MCF 10A (cell line): ENCODE measurements around the gene NFYC. TPM values are rescaled to one million over a fixed set of nuclear protein-coding genes. Genes with fewer than 3 reads are reported as not detected.

Source experiments
- BruUV-seq: library from RNA; stranded (reverse); fragments of 400-500 nt; replicated peaks from 2 replicates; lab custom pipeline; 2021; lab: Mats Ljungman, UMichigan
- CTCF ChIA-PET: fragments of 300-600 bp; sonication (Branson Sonifier 250); formaldehyde crosslinking; extraction: SDS; loops from one replicate; lab custom pipeline; 2021; ENCODE audit warnings: antibody characterized with exemption, inconsistent platforms; lab: Yijun Ruan, JAX
- POLR2A ChIA-PET: fragments of 300-600, 350-650 bp; sonication (Branson Sonifier 250); formaldehyde crosslinking; extraction: SDS; loops from one replicate; lab custom pipeline; 2020; ENCODE audit warnings: antibody characterized with exemption, inconsistent platforms; lab: Yijun Ruan, JAX
- DNase-seq: peaks from one replicate; pipeline ENCODE4 v3.0.0-alpha.2; 2018; ENCODE audit not compliant: unreplicated experiment
- H3K27ac Mint-ChIP-seq: one replicate; pipeline ENCODE4 v1.8.0; 2022; ENCODE audit warnings: mild to moderate bottlenecking, low read depth, mixed read lengths; ENCODE audit not compliant: unreplicated experiment
- H3K27me3 Mint-ChIP-seq: one replicate; pipeline ENCODE4 v1.8.0; 2022; ENCODE audit warnings: mixed read lengths; ENCODE audit not compliant: insufficient read depth, unreplicated experiment
- H3K36me3 Mint-ChIP-seq: one replicate; pipeline ENCODE4 v1.8.0; 2022; ENCODE audit warnings: mild to moderate bottlenecking, moderate library complexity, mixed read lengths; ENCODE audit not compliant: insufficient read depth, unreplicated experiment
- H3K4me1 Mint-ChIP-seq: one replicate; pipeline ENCODE4 v1.8.0; 2022; ENCODE audit warnings: mixed read lengths; ENCODE audit not compliant: insufficient read depth, unreplicated experiment
- H3K4me3 Mint-ChIP-seq: one replicate; pipeline ENCODE4 v1.8.0; 2022; ENCODE audit warnings: mild to moderate bottlenecking, moderate library complexity, mixed read lengths; ENCODE audit not compliant: unreplicated experiment
- H3K9me3 Mint-ChIP-seq: one replicate; pipeline ENCODE4 v1.8.0; 2022; ENCODE audit warnings: mixed read lengths; ENCODE audit not compliant: unreplicated experiment
- intact Hi-C: fragments of 100-400 bp; cut with micrococcal nuclease; formaldehyde crosslinking; loops from 2 replicates; pipeline ENCODE4 v1.14.1; 2022
- total RNA-seq: library from RNA; stranded (reverse); gene quantifications from 2 replicates; pipeline ENCODE4 v1.2.3, GENCODE V29; 2022
- TF ChIP-seq, protein P1 (sequence below): fragments of 200-600 bp; IDR thresholded peaks from one replicate; pipeline ENCODE4 v1.8.0; 2022; ENCODE audit warnings: antibody characterized with exemption, mild to moderate bottlenecking; ENCODE audit not compliant: unreplicated experiment

Gene NFYC
- total RNA-seq, 1 experiment from 2014 or later = 69.6 TPM

DNA sequence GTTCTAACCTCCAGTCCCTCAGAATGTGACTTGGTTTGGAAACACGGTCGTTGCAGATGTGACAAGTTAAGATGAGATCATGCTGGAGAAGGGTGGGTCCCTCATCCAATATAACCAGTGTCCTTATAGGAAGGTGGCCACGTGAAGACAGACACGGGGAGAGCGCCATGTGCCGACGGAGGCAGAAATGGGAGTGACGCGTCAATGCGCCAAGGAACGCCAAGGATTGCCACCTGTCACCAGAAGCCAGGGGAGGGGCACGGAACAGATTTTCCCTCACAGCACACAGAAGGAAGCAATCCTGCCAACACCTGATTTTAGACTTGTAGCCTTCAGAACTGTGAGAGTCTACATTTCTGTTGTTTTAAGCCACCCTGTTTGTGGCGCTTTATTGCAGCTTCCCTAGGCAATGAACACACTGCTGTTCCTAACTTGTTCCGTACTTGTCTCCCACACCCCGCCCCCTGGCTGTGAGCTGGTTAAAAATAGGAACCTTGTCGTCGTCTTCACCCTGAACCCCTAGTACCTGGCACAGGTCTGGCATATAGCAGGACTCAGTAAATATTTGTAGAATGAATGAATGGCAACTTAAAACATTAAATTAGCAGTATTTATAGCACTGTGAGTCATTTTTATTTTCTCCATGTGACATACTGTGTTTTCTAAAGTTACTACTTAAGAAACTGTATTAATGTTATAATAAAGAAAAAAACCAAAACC, 40.2 kb upstream of the NFYC start:
- ChIA-PET CTCF (interaction anchor here (0.6 kb wide), 1 partner anchor 118 kb away, joined by 3 read pairs; no protein-coding TSS in a partner anchor), POLR2A (interaction anchor here (0.5 to 0.6 kb wide), 2 partner anchors 120 to 201 kb away, joined by 3 read pairs; partner anchors contain the start of gene ZNF684)
- BruUV-seq = no TSS peak
- Mint-ChIP-seq H3K9me3 (no peaks in the 10 kb centered on the region), H3K36me3 (peaks cover 6% of the 10 kb centered on the region), H3K27me3 (no peaks in the 10 kb centered on the region), H3K27ac (no peak overlapping the region), H3K4me3 (no peak overlapping the region), H3K4me1 (peaks cover 4% of the 10 kb centered on the region)
- intact Hi-C loops = no loop called here
- TF ChIP-seq, protein P1, sequence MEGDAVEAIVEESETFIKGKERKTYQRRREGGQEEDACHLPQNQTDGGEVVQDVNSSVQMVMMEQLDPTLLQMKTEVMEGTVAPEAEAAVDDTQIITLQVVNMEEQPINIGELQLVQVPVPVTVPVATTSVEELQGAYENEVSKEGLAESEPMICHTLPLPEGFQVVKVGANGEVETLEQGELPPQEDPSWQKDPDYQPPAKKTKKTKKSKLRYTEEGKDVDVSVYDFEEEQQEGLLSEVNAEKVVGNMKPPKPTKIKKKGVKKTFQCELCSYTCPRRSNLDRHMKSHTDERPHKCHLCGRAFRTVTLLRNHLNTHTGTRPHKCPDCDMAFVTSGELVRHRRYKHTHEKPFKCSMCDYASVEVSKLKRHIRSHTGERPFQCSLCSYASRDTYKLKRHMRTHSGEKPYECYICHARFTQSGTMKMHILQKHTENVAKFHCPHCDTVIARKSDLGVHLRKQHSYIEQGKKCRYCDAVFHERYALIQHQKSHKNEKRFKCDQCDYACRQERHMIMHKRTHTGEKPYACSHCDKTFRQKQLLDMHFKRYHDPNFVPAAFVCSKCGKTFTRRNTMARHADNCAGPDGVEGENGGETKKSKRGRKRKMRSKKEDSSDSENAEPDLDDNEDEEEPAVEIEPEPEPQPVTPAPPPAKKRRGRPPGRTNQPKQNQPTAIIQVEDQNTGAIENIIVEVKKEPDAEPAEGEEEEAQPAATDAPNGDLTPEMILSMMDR = no peak
- DNase-seq = no peak

GRCh38 chr1:40652468-40652867, 39.0 kb upstream of the NFYC start:
- ChIA-PET CTCF (interaction anchor here (0.6 to 1.0 kb wide), 2 partner anchors 11 to 96 kb away, joined by 3 to 4 read pairs; no protein-coding TSS in a partner anchor), POLR2A (no interaction called here)
- no peaks in the 10 kb centered on the region for H3K9me3 Mint-ChIP-seq
- no peaks in the 10 kb centered on the region for H3K36me3 Mint-ChIP-seq
- H3K4me3 Mint-ChIP-seq = no peak overlapping the region
- TF ChIP-seq, protein P1 = no peak
- no TSS peak for BruUV-seq
- no peaks in the 10 kb centered on the region for H3K4me1 Mint-ChIP-seq
- no peak for DNase-seq
- intact Hi-C loops = no loop called here
- no peak overlapping the region for H3K27ac Mint-ChIP-seq
- no peaks in the 10 kb centered on the region for H3K27me3 Mint-ChIP-seq

DNA sequence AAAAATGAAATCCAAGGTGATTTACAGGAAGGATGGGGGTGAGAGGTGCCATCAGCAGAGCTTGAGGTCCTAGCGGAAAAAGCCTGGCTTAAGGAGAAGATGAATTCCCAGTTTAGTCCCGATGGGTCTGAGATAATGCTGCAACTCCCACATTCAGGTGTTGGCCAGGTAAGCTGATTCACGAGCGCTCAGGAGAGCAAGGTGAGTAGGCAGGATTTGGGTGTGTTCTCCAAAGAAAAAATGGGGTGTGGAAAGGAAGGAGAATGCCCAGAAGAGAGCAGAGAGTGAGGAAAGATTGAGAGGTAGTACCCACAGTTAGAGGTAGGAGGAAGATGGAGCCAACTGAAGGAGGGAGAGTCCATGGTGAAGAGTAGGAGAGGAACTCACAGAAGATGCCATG, 38.5 kb upstream of the NFYC start:
- no peak for DNase-seq
- BruUV-seq = no TSS peak
- H3K27me3 Mint-ChIP-seq = no peaks in the 10 kb centered on the region
- H3K4me1 Mint-ChIP-seq = no peaks in the 10 kb centered on the region
- no peaks in the 10 kb centered on the region for H3K9me3 Mint-ChIP-seq
- TF ChIP-seq, protein P1 = no peak
- H3K4me3 Mint-ChIP-seq = no peak overlapping the region
- H3K27ac Mint-ChIP-seq = no peak overlapping the region
- ChIA-PET CTCF (interaction anchor here (0.6 to 1.0 kb wide), 2 partner anchors 10 to 96 kb away, joined by 3 to 4 read pairs; no protein-coding TSS in a partner anchor), POLR2A (no interaction called here)
- intact Hi-C loops = no loop called here
- H3K36me3 Mint-ChIP-seq = no peaks in the 10 kb centered on the region

- Mint-ChIP-seq H3K4me1 (no peaks in the 10 kb centered on the region), H3K9me3 (no peaks in the 10 kb centered on the region), H3K27me3 (no peaks in the 10 kb centered on the region), H3K36me3 (no peaks in the 10 kb centered on the region), H3K27ac (no peak overlapping the region), H3K4me3 (no peak overlapping the region)
- TF ChIP-seq, protein P1 = no peak
- BruUV-seq = no TSS peak
- POLR2A ChIA-PET = no interaction called here
- CTCF ChIA-PET = no interaction called here
- no peak for DNase-seq
- intact Hi-C loops = no loop called here
These were observed 37.5 kb upstream of the NFYC start for GRCh38 chr1:40653851-40654537.
